HepG2 (cell line): ENCODE results near the gene ART3. TPM values are rescaled to one million over a fixed set of nuclear protein-coding genes. Genes with fewer than 3 reads are reported as not detected.

ENCODE experiments used
- ATAC-seq: fragments of 200-7000 bp; cut with Tn5 transposase; 3 replicates; pipeline ENCODE4 v1.9.1; 2020; ENCODE audit warnings: mild to moderate bottlenecking, moderate library complexity
- BruUV-seq: library from RNA; stranded (reverse); fragments of 400-500 nt; replicated peaks from 2 replicates; lab custom pipeline; 2021; lab: Mats Ljungman, UMichigan
- CTCF ChIA-PET: fragments of 300-600 bp; formaldehyde crosslinking; extraction: SDS; loops from one replicate; lab custom pipeline; 2021; ENCODE audit warnings: low total read pairs, inconsistent platforms, low intra/inter-chr PET ratio; lab: Yijun Ruan, JAX
- POLR2A ChIA-PET: fragments of 350-600 bp; sonication (Branson Sonifier 250); formaldehyde crosslinking; loops from one replicate; lab custom pipeline; 2020; ENCODE audit warnings: antibody characterized with exemption, inconsistent platforms; lab: Yijun Ruan, JAX
- DNase-seq: peaks from one replicate; pipeline ENCODE4 v3.0.0-alpha.2; 2015; ENCODE audit warnings: low spot score
- FAIRE-seq: peaks from 3 replicates; lab custom pipeline; 2011; peaks lifted over from hg19 to GRCh38; lab: Jason Lieb, UNC
- H2AFZ ChIP-seq: one replicate; pipeline ENCODE4 v1.6.1; 2011; ENCODE audit warnings: low read length, inconsistent platforms
- H3K27ac ChIP-seq: fragments of 300-600 bp; 3 replicates; pipeline ENCODE4 v1.8.0; 2011; ENCODE audit warnings: mixed run types, mild to moderate bottlenecking, mixed read lengths, low read length, inconsistent platforms; ENCODE audit not compliant: insufficient read depth; ENCODE audit errors: extremely low read length
- H3K27me3 ChIP-seq, 2 experiments: fragments of 200-600 bp in 1 of 2; 2 replicates in 1 of 2; 3 replicates in 1 of 2; pipeline versions ENCODE4 v1.6.0 to v1.8.0; 2011; ENCODE audit warnings: low read length in 2 of 2, mild to moderate bottlenecking in 2 of 2, moderate library complexity in 2 of 2, inconsistent platforms in 1 of 2; ENCODE audit not compliant: insufficient read depth in 2 of 2, control insufficient read depth in 1 of 2
- H3K36me3 ChIP-seq, 2 experiments: fragments of 200-600 bp in 1 of 2; replicated peaks in 1 of 2; 2 replicates in 1 of 2; 3 replicates in 1 of 2; pipeline versions ENCODE4 v1.5.1 to v1.8.0; 2011; ENCODE audit warnings: low read length in 2 of 2, inconsistent platforms in 1 of 2; ENCODE audit not compliant: insufficient read depth in 2 of 2, control insufficient read depth in 1 of 2
- H3K4me1 ChIP-seq: 2 replicates; pipeline ENCODE4 v1.5.1; 2012; ENCODE audit warnings: low read length, inconsistent platforms; ENCODE audit not compliant: insufficient read depth
- H3K4me2 ChIP-seq: 2 replicates; pipeline ENCODE4 v1.6.0; 2011; ENCODE audit warnings: low read depth, low read length, inconsistent platforms
- H3K4me3 ChIP-seq, 3 experiments: fragments of 200-600 bp in 1 of 3; sonication (generic), shearing (Covaris generic) in 1 of 3; replicated peaks in 1 of 3; 2 replicates each; pipeline ENCODE4 v1.5.1; 2011 to 2016; ENCODE audit warnings: low read length in 3 of 3, inconsistent platforms in 2 of 3, low read depth in 2 of 3, mild to moderate bottlenecking in 2 of 3, control low read depth in 1 of 3, mixed read lengths in 1 of 3; ENCODE audit not compliant: insufficient read depth in 1 of 3
- H3K79me2 ChIP-seq: one replicate; pipeline ENCODE4 v1.6.1; 2011; ENCODE audit warnings: low read length, inconsistent platforms; ENCODE audit not compliant: insufficient read depth
- H3K9ac ChIP-seq: 2 replicates; pipeline ENCODE4 v1.6.0; 2011; ENCODE audit warnings: mild to moderate bottlenecking, low read depth, low read length, inconsistent platforms; ENCODE audit not compliant: insufficient read depth
- H3K9me3 ChIP-seq: 2 replicates; pipeline ENCODE4 v1.5.1; 2012; ENCODE audit warnings: mild to moderate bottlenecking, low read length
- H4K20me1 ChIP-seq: 2 replicates; pipeline ENCODE4 v1.6.0; 2011; ENCODE audit warnings: inconsistent platforms, mild to moderate bottlenecking, low read length, moderate library complexity; ENCODE audit not compliant: insufficient read depth
- ATF4 ChIP-seq, 2 experiments: fragments of 450-650 bp in 1 of 2; sonication (generic) in 1 of 2; formaldehyde crosslinking; IDR thresholded peaks; 2 replicates each; pipeline versions ENCODE4 v1.5.0 to v1.8.0; 2020 to 2022; ENCODE audit warnings: mild to moderate bottlenecking in 1 of 2, missing genetic modification reagents in 1 of 2
- FOXM1 ChIP-seq: sonication (generic); formaldehyde crosslinking; IDR thresholded peaks from 2 replicates; pipeline ENCODE4 v1.5.0; 2020; ENCODE audit warnings: missing genetic modification reagents
- HIC2 ChIP-seq: sonication (generic); formaldehyde crosslinking; IDR thresholded peaks from 2 replicates; pipeline ENCODE4 v1.9.0; 2022; ENCODE audit warnings: low read depth, missing genetic modification reagents
- MLLT10 ChIP-seq: sonication (generic); formaldehyde crosslinking; IDR thresholded peaks from 2 replicates; pipeline ENCODE4 v1.4.0; 2020; ENCODE audit warnings: missing genetic modification reagents
- TMF1 ChIP-seq: sonication (generic); formaldehyde crosslinking; IDR thresholded peaks from 2 replicates; pipeline ENCODE4 v1.8.1; 2022; ENCODE audit warnings: low read depth, missing genetic modification reagents
- XBP1 ChIP-seq: sonication (generic); formaldehyde crosslinking; IDR thresholded peaks from 2 replicates; pipeline ENCODE4 v1.5.0; 2020; ENCODE audit warnings: missing genetic modification reagents
- ZBTB33 ChIP-seq: sonication (generic); formaldehyde crosslinking; IDR thresholded peaks from 2 replicates; pipeline ENCODE4 v1.4.0; 2020; ENCODE audit warnings: missing genetic modification reagents
- ZNF12 ChIP-seq: sonication (generic); formaldehyde crosslinking; IDR thresholded peaks from 2 replicates; pipeline ENCODE4 v1.5.0; 2020; ENCODE audit warnings: missing genetic modification reagents
- ZNF382 ChIP-seq: sonication (generic); formaldehyde crosslinking; IDR thresholded peaks from 2 replicates; pipeline ENCODE4 v1.5.0; 2020; ENCODE audit warnings: missing genetic modification reagents, mild to moderate bottlenecking, borderline replicate concordance
- ZNF598 ChIP-seq: sonication (generic); formaldehyde crosslinking; IDR thresholded peaks from 2 replicates; pipeline ENCODE4 v1.5.1; 2020; ENCODE audit warnings: mild to moderate bottlenecking, missing genetic modification reagents, borderline replicate concordance
- ZNF850 ChIP-seq: sonication (generic); formaldehyde crosslinking; conservative IDR thresholded peaks from 2 replicates; pipeline ENCODE4 v1.9.0; 2021; ENCODE audit warnings: mild to moderate bottlenecking, missing genetic modification reagents
- WGBS: methylation state at CpG from one replicate; pipeline ENCODE4 v1.1.6; 2017; ENCODE audit warnings: low lambda C conversion rate; 5-methylcytosine and 5-hydroxymethylcytosine counted together
- in situ Hi-C: cut with HindIII; loops from 2 replicates; pipeline ENCODE4 v1.10.0; 2017; ENCODE audit warnings: low pct_unique_long_range_greater_than_20kb; ENCODE audit not compliant: extremely low pct_ligation_motif_present
- intact Hi-C: fragments of 100-400 bp; cut with micrococcal nuclease; formaldehyde crosslinking; loops from one replicate; pipeline ENCODE4 v1.10.0; 2022; ENCODE audit not compliant: unreplicated experiment
- polyA plus RNA-seq, 8 experiments: library from polyadenylated mRNA; depleted of rRNA in 3 of 8; stranded (reverse) in 7 of 8; unstranded in 1 of 8; fragments of >200 nt; fragmentation: Illumina TruSeq in 4 of 8; extraction: Trizol in 4 of 8; gene quantifications; 2 replicates each; pipeline versions ENCODE4 v1.2.1 to v1.2.3, GENCODE V29; 2011 to 2016; ENCODE audit warnings: low read depth in 4 of 8, missing spikeins in 1 of 8, mixed read lengths in 1 of 8; ENCODE audit not compliant: insufficient read depth in 1 of 8
- total RNA-seq, 5 experiments: library from RNA; depleted of rRNA; stranded (reverse); fragments of >200 nt; fragmentation: Illumina TruSeq; extraction: Trizol; gene quantifications; 2 replicates each; pipeline ENCODE4 v1.2.3, GENCODE V29; 2016; ENCODE audit warnings: low read depth in 1 of 5

Gene ART3
- total and polyA plus RNA-seq, 2 of the 13 experiments (the other 11 are each of a cell fraction or from before 2014, with no cell fraction given), result not detected

GRCh38 chr4:76066546-76066945 lies 8.0 kb upstream of the ART3 start:
- Histone ChIP-seq H2AFZ (no peak overlapping the region), H3K4me2 (no peak overlapping the region), H3K27me3 (no peaks in the 10 kb centered on the region), H3K4me3 (no peak overlapping the region), H3K4me1 (no peaks in the 10 kb centered on the region), H3K9ac (no peak overlapping the region), H3K27ac (no peak overlapping the region), H3K36me3 (no peaks in the 10 kb centered on the region), H3K9me3 (no peaks in the 10 kb centered on the region), H4K20me1 (no peaks in the 10 kb centered on the region), H3K79me2 (no peaks in the 10 kb centered on the region)
- ATAC-seq (no peak), FAIRE-seq (no peak), DNase-seq (no peak)
- ChIA-PET POLR2A (no interaction called here), CTCF (interaction anchor here (3.1 kb wide), 1 partner anchor 71 kb away, joined by 36 read pairs; no protein-coding TSS in a partner anchor)
- BruUV-seq, result no TSS peak
- no peak for TF ChIP-seq XBP1 (CRISPR knock-in tag)
- TF ChIP-seq ATF4 (CRISPR knock-in tag; IDR thresholded peaks at IDR 0.05), result no peak
- no peak for TF ChIP-seq FOXM1 (CRISPR knock-in tag)
- no peak for TF ChIP-seq ZNF382
- TF ChIP-seq HIC2, result no peak
- no peak for TF ChIP-seq ZBTB33
- TF ChIP-seq ZNF12 (CRISPR knock-in tag), result no peak
- no peak for TF ChIP-seq TMF1 (CRISPR knock-in tag)
- no peak for TF ChIP-seq ZNF850
- no peak for TF ChIP-seq ZNF598 (CRISPR knock-in tag)
- TF ChIP-seq MLLT10 (CRISPR knock-in tag), result no peak
- intact Hi-C loops (no loop called here), in situ Hi-C loops (loop anchor here (5.0 to 10.0 kb wide), 2 partner anchors 69 to 172 kb away; no protein-coding TSS in a partner anchor)
- no CpG with 5 or more reads among the region's 3 CpGs for WGBS
